K562 (cell line): Measurements from ENCODE around the gene PDGFD. TPM values are rescaled to one million over a fixed set of nuclear protein-coding genes. Genes with fewer than 3 reads are reported as not detected.

Experiments used
- ATAC-seq: fragments of 200-7000 bp; cut with Tn5 transposase; 3 replicates; pipeline ENCODE4 v1.9.1; 2020; ENCODE audit warnings: moderate library complexity
- BruUV-seq: library from RNA; stranded (reverse); fragments of 400-500 nt; replicated peaks from 2 replicates; lab custom pipeline; 2021; lab: Mats Ljungman, UMichigan
- CTCF ChIA-PET: fragments of 300-600 bp; formaldehyde crosslinking; extraction: SDS; loops from one replicate; lab custom pipeline; 2021; ENCODE audit warnings: low intra/inter-chr PET ratio; lab: Yijun Ruan, JAX
- POLR2A ChIA-PET: fragments of 300-600, 350-650 bp; sonication (Branson Sonifier 250); formaldehyde crosslinking; extraction: SDS; loops from one replicate; lab custom pipeline; 2021; ENCODE audit warnings: antibody characterized with exemption, inconsistent platforms; lab: Yijun Ruan, JAX
- DNase-seq, 4 experiments: peaks; one replicate each; pipeline versions ENCODE4 v3.0.0 to v3.0.0-alpha.2; 2011 to 2018; ENCODE audit warnings: low spot score in 3 of 4, mixed read lengths in 3 of 4; ENCODE audit errors: extremely low read depth in 1 of 4
- FAIRE-seq: peaks from 2 replicates; lab custom pipeline; 2011; peaks lifted over from hg19 to GRCh38; lab: Jason Lieb, UNC
- H2AFZ ChIP-seq: 2 replicates; pipeline ENCODE4 v1.6.0; 2011; ENCODE audit warnings: low read depth, low read length, control low read depth, inconsistent platforms
- H3K27ac ChIP-seq: fragments of 200-600 bp; 3 replicates; pipeline ENCODE4 v1.8.0; 2011; ENCODE audit warnings: low read depth, mild to moderate bottlenecking, control low read depth, inconsistent platforms, low read length, moderate library complexity, mixed read lengths; ENCODE audit errors: extremely low read depth
- H3K27me3 ChIP-seq, 2 experiments: fragments of 300-600 bp in 1 of 2; 2 replicates in 1 of 2; 3 replicates in 1 of 2; pipeline versions ENCODE4 v1.6.0 to v1.8.0; 2011; ENCODE audit warnings: inconsistent platforms in 2 of 2, low read length in 2 of 2, mild to moderate bottlenecking in 1 of 2, mixed read lengths in 1 of 2, moderate library complexity in 1 of 2; ENCODE audit not compliant: control insufficient read depth in 2 of 2, insufficient read depth in 2 of 2
- H3K36me3 ChIP-seq: fragments of 300-600 bp; 3 replicates; pipeline ENCODE4 v1.8.0; 2011; ENCODE audit warnings: mild to moderate bottlenecking, low read length, inconsistent platforms; ENCODE audit not compliant: control insufficient read depth, insufficient read depth
- H3K4me1 ChIP-seq, 2 experiments: fragments of 200-600 bp in 1 of 2; replicated peaks in 1 of 2; 2 replicates in 1 of 2; 3 replicates in 1 of 2; pipeline versions ENCODE4 v1.5.1 to v1.8.0; 2011; ENCODE audit warnings: inconsistent platforms in 2 of 2, low read length in 2 of 2, mild to moderate bottlenecking in 1 of 2, mixed read lengths in 1 of 2, moderate library complexity in 1 of 2; ENCODE audit not compliant: control insufficient read depth in 2 of 2, insufficient read depth in 2 of 2
- H3K4me2 ChIP-seq: 2 replicates; pipeline ENCODE4 v1.6.1; 2011; ENCODE audit warnings: low read length, control low read depth, inconsistent platforms, mixed read lengths; ENCODE audit not compliant: insufficient read depth
- H3K4me3 ChIP-seq: fragments of 200-600 bp; sonication (generic), shearing (Covaris generic); 2 replicates; pipeline ENCODE4 v1.5.1; 2016; ENCODE audit warnings: control low read depth, inconsistent platforms
- H3K79me2 ChIP-seq: fragments of 200-600 bp; 3 replicates; pipeline ENCODE4 v1.8.0; 2011; ENCODE audit warnings: low read length, inconsistent platforms; ENCODE audit not compliant: control insufficient read depth, insufficient read depth
- H3K9ac ChIP-seq, 2 experiments: 2 replicates each; pipeline versions ENCODE4 v1.6.0 to v1.6.1; 2011; ENCODE audit warnings: low read depth in 2 of 2, low read length in 2 of 2, control low read depth in 1 of 2, inconsistent platforms in 1 of 2, mild to moderate bottlenecking in 1 of 2, mixed read lengths in 1 of 2; ENCODE audit not compliant: insufficient read depth in 1 of 2
- H3K9me1 ChIP-seq: one replicate; pipeline ENCODE4 v1.6.0; 2011; ENCODE audit warnings: inconsistent platforms, mild to moderate bottlenecking, low read length, moderate library complexity; ENCODE audit not compliant: control insufficient read depth, insufficient read depth
- H3K9me3 ChIP-seq: replicated peaks from 2 replicates; pipeline ENCODE4 v1.5.1; 2011; ENCODE audit warnings: low read depth, low read length, inconsistent platforms; ENCODE audit not compliant: control insufficient read depth, insufficient read depth
- H4K20me1 ChIP-seq: replicated peaks from 2 replicates; pipeline ENCODE4 v1.6.1; 2011; ENCODE audit warnings: low read length, inconsistent platforms, mixed read lengths; ENCODE audit not compliant: control insufficient read depth, insufficient read depth
- E2F8 ChIP-seq: fragments of 450-650 bp; IDR thresholded peaks from 2 replicates; pipeline ENCODE4 v1.7.1; 2018; ENCODE audit warnings: mild to moderate bottlenecking, low read depth; ENCODE audit not compliant: partially characterized antibody
- MITF ChIP-seq: IDR thresholded peaks from 2 replicates; pipeline ENCODE4 v1.6.1; 2014; ENCODE audit warnings: antibody characterized with exemption
- NEUROD1 ChIP-seq: fragments of 150-350 bp; IDR thresholded peaks from 2 replicates; pipeline ENCODE4 v1.6.1; 2014; ENCODE audit warnings: borderline replicate concordance, low read length, low read depth; ENCODE audit not compliant: partially characterized antibody
- REST ChIP-seq, 2 experiments: fragments of 450-650 bp; formaldehyde crosslinking in 1 of 2; IDR thresholded peaks; 2 replicates each; pipeline versions ENCODE4 v1.4.0 to v1.6.1; 2014 to 2020; ENCODE audit warnings: mild to moderate bottlenecking in 2 of 2, borderline replicate concordance in 1 of 2, low read depth in 1 of 2
- SAFB2 ChIP-seq: fragments of 200-400 bp; formaldehyde crosslinking; IDR thresholded peaks from 2 replicates; pipeline ENCODE4 v1.6.1; 2018; ENCODE audit warnings: borderline replicate concordance, low read length, low read depth, moderate library complexity; ENCODE audit not compliant: severe bottlenecking
- SUPT5H ChIP-seq: fragments of 450-650 bp; IDR thresholded peaks from 2 replicates; pipeline ENCODE4 v1.6.1; 2016
- TBP ChIP-seq: optimal IDR thresholded peaks from 2 replicates; pipeline ENCODE3; 2011; ENCODE audit warnings: low read depth, low read length, improper control_type of control experiment
- WGBS: fragments of 100-300 bp; shearing (Covaris generic); methylation state at CpG from one replicate; pipeline ENCODE4 v1.1.6; 2016; ENCODE audit warnings: low coverage, mixed read lengths; ENCODE audit not compliant: insufficient coverage; ENCODE audit errors: missing lambda C conversion rate; 5-methylcytosine and 5-hydroxymethylcytosine counted together
- in situ Hi-C: fragments of 300-500 bp; cut with MboI; formaldehyde crosslinking; loops from 4 replicates; pipeline ENCODE4 v1.15.0; 2018; ENCODE audit warnings: inconsistent platforms, mixed read lengths
- intact Hi-C: fragments of 100-400 bp; cut with micrococcal nuclease; formaldehyde crosslinking; loops from 2 replicates; pipeline ENCODE4 v1.14.2; 2022
- polyA plus RNA-seq, 8 experiments: library from polyadenylated mRNA; depleted of rRNA in 4 of 8; stranded (reverse) in 5 of 8; unstranded in 3 of 8; fragments of >200 nt; fragmentation: Nextera tagmentation in 2 of 8; fragmentation: Illumina TruSeq in 1 of 8; extraction: Ambion mirVana in 2 of 8; extraction: Trizol in 1 of 8; gene quantifications; 2 replicates each; pipeline versions ENCODE4 v1.2.1 to v1.2.3, GENCODE V29; 2011 to 2014; ENCODE audit warnings: inconsistent platforms in 1 of 8, missing spikeins in 1 of 8
- total RNA-seq, 7 experiments: library from RNA; depleted of rRNA in 6 of 7; stranded (reverse); fragments of >200 nt in 6 of 7; fragmentation: Illumina TruSeq in 2 of 7; extraction: Trizol in 2 of 7; gene quantifications; 2 replicates each; pipeline versions ENCODE4 v1.2.1 to v1.2.3, GENCODE V29; 2011 to 2021; ENCODE audit warnings: low replicate concordance in 1 of 7

PDGFD gene
- total and polyA plus RNA-seq, 9 of the 15 experiments (the other 6 are each of a cell fraction or from before 2014, with no cell fraction given): 0.11 TPM; not detected in 8

GRCh38 chr11:104011044-104011443 is 152.9 kb downstream of the PDGFD start (continued):
- TF ChIP-seq REST (IDR thresholded peaks at IDR 0.05; ENCODE audit: borderline replicate concordance): no peak
- no peak for TF ChIP-seq REST (CRISPR knock-in tag; IDR thresholded peaks at IDR 0.05; ENCODE audit: low read depth)

GRCh38 chr11:104009744-104010143 is 154.2 kb downstream of the PDGFD start:
- Histone ChIP-seq H3K9me1 (no peaks in the 10 kb centered on the region), H3K27me3 (no peaks in the 10 kb centered on the region), H3K4me2 (no peak overlapping the region), H3K4me3 (no peak overlapping the region), H3K9me3 (0 out of 2 replicates have a peak, but pooled peaks cover 2% of the 10 kb centered on the region), H3K36me3 (no peaks in the 10 kb centered on the region), H3K79me2 (no peaks in the 10 kb centered on the region), H3K27ac (no peak overlapping the region), H4K20me1 (no peaks in the 10 kb centered on the region), H3K9ac (no peak overlapping the region), H2AFZ (no peak overlapping the region), H3K4me1 (no peaks in the 10 kb centered on the region)
- intact Hi-C loops (no loop called here), in situ Hi-C loops (no loop called here)
- no peak for FAIRE-seq
- POLR2A ChIA-PET: no interaction called here
- no peak for ATAC-seq
- no peak for DNase-seq
- CTCF ChIA-PET: no interaction called here
- BruUV-seq: no TSS peak
- WGBS: 2% methylated on average over 3 of the region's 3 CpGs
- TF ChIP-seq SUPT5H (no peak), TBP (no peak), SAFB2 (no peak), MITF (no peak), E2F8 (no peak), NEUROD1 (no peak)
